HG03460 (cell line): ENCODE data around the gene TAF3.
A peak's percentile ranks its signal among the peaks of the same experiment; 100 is the strongest.

Experiments
- ATAC-seq: cut with Tn5 transposase; IDR thresholded peaks from one replicate; pipeline ENCODE4 v1.9.1; 2021; ENCODE audit not compliant: unreplicated experiment

TAF3 gene

GRCh38 chr10:7932301-7933036 is 114.2 kb downstream of the TAF3 start:
- ATAC-seq, result no peak

DNA sequence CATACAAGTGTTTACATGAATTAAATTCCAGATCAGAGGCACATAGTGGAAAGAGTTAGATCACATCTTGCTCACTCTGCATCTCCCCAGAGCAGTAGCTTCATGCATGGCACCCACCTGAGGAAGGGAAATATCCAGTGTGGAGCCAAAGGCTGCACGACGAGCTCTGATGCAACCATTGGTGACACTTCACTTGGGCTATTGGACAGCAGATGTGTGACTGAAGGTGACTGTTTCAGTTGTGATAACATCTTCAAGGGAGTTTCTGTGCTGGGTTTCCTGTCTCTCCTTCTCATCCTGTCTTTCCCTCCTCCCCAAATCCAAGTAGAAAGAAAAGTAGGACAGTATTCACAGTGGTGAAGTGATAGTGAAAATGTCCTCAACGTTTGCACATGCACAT is 115.0 kb downstream of the TAF3 start:
- ATAC-seq, result no peak

DNA sequence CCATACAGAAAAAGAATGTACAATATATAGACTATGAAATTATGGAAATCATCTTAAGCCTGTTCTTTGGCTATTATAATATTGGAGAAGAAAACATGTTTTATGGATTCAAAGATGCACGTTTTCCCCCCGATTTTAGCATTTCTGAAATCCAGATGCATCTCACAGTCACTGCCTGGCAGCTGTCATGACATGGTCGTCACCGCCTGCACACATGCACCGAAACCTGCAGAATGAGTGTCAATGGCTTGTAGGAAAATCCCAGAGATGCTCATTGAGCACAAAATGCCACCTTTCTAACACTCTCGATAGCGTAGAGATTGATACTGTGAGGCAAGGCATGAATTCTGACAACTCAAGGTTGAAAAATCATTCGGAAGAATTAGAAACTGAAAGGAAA is 115.5 kb downstream of the TAF3 start:
- ATAC-seq, result no peak

- ATAC-seq, result no peak
Measured at GRCh38 chr10:7937315-7937945, 119.1 kb downstream of the TAF3 start.

- no peak for ATAC-seq
Measured at GRCh38 chr10:7941576-7941975, 123.3 kb downstream of the TAF3 start.

GRCh38 chr10:7942316-7942715 is 124.0 kb downstream of the TAF3 start:
- no peak for ATAC-seq

DNA sequence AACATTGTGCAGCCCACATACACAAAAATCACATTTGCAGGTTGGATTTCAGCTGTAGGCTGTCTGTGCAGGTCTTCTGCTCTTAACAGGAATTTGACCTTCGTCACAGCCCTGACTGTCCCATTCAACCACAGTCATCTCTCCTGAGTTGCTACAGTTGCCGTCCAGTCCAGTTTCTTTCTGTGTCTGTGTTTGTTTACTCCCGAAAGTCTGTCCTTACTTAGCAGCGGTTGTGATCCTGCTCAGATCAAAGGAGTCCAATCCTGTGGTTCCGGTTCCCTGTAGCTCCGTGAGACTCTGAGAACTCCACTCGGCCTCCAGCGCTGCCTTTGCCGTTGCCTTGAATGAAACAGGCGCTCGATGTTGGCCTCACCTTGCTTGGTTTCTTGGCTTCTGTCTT is 124.6 kb downstream of the TAF3 start:
- ATAC-seq, result no peak

GRCh38 chr10:7944215-7944480 is 125.8 kb downstream of the TAF3 start:
- ATAC-seq, result no peak

GRCh38 chr10:7944537-7944936 is 126.2 kb downstream of the TAF3 start:
- ATAC-seq, result no peak

DNA sequence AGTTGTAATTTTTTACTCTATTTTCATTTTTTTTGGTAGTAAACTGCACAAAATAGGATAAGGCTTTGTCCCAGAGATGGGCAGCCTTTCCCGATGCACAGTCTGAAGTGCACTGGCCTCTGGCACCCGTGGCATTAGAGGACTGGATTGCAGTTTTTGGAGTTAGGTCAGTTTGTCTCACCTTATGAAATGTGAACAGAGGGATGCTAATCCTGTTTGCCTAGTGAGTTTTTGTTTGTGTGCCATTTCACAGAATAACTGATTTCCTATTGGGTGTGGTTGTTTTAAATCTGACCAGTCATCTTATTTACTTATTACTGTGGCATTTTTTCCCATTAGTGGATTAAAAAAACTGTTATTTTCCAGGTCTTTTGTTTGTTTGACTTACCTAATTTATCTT is 126.7 kb downstream of the TAF3 start:
- no peak for ATAC-seq

GRCh38 chr10:7945469-7946187 is 127.3 kb downstream of the TAF3 start:
- ATAC-seq, result no peak

DNA sequence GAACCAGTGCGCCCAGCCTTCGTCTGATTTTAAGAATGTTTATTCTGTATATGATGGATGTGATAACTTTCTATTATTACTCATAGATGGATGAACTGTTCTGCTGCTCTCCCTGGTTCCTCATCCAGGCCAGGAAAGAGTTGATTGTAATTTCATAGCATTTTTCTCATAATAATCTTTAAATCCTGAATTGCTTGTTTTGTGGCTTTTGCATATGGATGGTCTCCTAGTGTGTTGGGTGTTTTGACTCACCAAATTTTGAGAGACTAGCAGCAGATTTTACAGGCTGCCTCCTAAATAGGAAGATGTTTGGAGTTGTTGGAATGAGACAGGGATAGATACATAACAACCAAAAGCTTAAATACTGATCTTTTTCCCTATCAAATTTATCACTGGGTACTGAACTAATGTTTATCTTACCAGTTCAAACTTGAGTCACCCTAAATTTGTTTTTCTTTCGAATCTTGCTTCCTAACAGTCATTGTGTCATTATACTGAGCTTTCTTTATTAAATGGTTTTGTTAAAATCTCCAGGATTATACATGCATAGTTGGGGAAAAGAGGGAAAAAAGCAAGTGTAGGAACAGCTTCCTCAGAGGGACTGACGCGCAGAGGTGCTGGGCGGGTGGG is 130.2 kb downstream of the TAF3 start:
- no peak for ATAC-seq

GRCh38 chr10:7950981-7951847 is 132.9 kb downstream of the TAF3 start:
- ATAC-seq, result no peak

- ATAC-seq, result no peak
Measured at GRCh38 chr10:7952266-7952665, 134.0 kb downstream of the TAF3 start.

- ATAC-seq, result no peak
Measured at GRCh38 chr10:7953447-7953846, 135.1 kb downstream of the TAF3 start.

DNA sequence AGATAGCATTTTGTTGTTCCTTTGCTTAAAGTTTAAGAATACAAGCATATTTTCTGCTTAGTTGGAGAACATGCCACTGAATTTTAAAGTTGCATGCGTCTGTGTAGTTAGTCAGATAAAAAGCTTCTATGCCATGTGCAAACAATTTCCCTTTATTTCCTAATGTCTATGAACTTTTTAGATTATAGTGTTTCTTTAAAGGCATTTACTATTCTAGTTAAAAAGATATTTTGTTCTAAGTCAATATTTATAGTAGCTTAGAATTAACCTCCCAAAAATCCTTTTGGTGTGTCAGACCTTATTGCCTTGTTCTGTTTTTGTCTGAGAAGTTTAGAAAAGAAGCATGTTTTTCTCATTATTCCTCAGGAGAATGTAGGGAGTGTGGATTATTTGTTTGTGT is 137.1 kb downstream of the TAF3 start:
- no peak for ATAC-seq

DNA sequence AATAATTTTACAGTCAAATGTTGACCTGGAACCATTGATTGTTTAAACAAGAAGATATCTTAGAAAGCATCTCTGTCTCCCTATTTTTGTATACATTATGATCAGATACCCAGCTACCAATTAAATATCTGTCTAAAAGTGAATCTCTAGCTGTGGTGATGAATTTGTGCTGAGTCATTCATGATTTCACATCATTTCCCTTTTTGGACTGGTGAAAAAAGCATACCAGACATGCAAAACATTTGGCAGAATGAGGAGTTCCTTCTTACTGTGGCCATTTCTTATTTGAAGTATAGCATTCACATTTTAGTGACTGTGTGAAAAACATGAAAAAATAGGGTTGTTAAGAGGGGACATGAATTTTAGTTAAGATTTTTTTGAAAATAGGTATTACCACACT is 138.2 kb downstream of the TAF3 start:
- ATAC-seq, result peak; percentile 94

DNA sequence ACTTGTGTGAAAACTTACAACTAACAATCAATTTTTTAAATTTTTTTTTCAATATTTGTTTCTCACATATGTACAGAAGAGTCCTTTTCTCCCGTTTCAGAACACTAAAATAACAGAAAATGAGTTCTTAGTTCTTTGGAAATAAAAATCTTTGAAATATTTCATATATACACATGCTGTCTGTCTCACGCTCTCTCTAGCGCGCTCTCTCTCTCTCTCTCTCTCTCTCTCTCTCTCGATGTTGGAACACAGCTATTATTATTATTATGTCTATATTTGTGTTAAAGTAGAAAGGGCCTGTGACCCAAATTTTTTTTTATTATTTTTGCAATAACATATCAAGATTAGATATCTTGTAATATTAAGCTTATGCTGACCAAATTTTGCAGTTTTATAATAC is 139.3 kb downstream of the TAF3 start:
- no peak for ATAC-seq

GRCh38 chr10:7958442-7958841 is 140.1 kb downstream of the TAF3 start:
- ATAC-seq, result no peak

- ATAC-seq, result no peak
Measured at GRCh38 chr10:7960108-7960507, 141.8 kb downstream of the TAF3 start.

DNA sequence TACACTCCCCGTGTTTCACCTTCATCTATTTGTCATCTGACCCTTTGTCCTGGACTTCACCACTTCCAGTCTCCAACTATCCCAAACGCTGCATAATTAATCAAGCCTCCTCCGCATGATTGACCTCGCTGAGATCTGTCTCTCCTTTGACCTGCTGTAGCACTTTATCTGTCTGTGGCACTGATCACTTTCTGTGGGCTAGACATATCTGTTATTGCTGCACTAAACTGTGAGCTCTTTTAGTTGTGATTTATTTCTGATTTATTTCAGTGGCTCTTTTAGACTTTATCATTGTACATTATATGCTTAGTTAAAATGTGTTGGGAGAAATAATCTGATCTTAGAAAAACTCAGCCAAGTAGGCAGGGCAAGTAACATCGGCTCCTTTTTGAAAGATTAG is 144.3 kb downstream of the TAF3 start:
- ATAC-seq, result no peak
